Stromal cell of bone marrow (primary cell): Measurements from ENCODE around the gene ZNF366.

ENCODE experiments used
- DNase-seq: peaks from one replicate; pipeline ENCODE4 v3.0.0-alpha.2; 2012; ENCODE audit warnings: low read depth

ZNF366 gene

GRCh38 chr5:72402959-72403628 lies 104.1 kb downstream of the ZNF366 start:
- DNase-seq, result no peak

DNA sequence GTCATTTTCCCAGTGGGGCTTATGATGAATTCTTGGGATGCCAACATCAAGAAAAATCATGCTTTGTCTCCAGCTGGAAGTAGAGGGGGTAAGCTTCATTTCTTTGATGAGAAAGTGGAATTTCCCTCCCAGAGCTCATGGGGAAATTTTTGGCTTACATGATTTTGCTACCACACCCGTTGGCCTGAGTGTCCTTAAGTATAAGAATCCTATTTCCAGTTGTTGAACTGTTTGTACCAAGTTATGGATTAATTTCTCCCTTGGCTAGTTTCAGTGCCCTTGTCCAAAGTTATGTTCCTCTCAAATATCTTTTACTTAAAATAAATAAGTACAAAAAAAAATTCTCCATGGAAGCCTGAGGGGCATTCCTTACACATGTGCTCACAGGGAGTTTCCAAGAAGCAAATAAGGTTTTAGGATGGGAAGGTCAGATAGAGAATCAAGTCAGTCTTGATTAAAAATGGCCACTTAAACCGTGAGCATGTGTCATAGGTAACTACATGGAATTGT lies 104.8 kb downstream of the ZNF366 start:
- DNase-seq, result no peak

DNA sequence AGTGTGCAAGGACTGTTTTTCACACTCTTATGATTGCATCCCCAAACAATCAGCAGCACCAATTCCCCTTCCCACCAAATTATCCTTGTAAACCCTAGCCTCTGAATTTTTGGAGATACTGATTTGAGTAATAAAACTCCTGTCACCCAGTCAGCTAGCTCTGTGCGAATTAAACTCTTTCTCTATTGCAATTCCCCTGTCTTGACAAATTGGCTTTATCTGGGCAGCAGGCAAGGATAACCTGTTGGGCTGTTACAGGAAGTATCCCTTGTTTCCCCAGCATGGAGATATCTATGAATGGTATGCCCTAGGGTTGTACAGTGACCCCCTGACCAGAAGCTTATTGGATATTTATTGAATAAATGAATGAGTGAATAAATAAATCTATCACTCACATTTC lies 106.3 kb downstream of the ZNF366 start:
- DNase-seq, result no peak

- DNase-seq, result no peak
These were observed 109.4 kb downstream of the ZNF366 start for GRCh38 chr5:72397836-72398235.

- no peak for DNase-seq
These were observed 112.5 kb downstream of the ZNF366 start for GRCh38 chr5:72394688-72395087.

DNA sequence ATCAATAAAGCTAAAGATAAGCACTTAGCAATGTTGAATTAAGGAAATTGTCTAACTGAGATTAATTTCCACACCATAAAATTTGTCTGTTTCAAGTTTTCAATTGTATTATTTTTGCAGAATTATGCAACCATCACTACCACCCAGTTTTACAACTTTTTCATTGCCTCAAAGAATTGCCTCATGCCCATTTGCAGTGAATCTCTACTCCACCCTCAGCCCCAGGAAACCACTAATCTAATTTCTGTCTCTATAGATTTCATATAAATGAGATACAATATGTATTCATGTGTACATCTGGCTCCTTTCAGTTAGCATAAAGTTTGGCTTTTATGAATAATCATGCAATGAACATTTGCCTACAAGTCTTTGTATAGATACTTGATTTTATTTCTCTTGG lies 114.2 kb downstream of the ZNF366 start:
- no peak for DNase-seq
